ENCODE results near the gene ITPR2. TPM values are rescaled to one million over a fixed set of nuclear protein-coding genes. Genes with fewer than 3 reads are reported as not detected.

ITPR2 gene
- total RNA-seq, 1 donor from 2014 or later = 16.7 TPM

DNA sequence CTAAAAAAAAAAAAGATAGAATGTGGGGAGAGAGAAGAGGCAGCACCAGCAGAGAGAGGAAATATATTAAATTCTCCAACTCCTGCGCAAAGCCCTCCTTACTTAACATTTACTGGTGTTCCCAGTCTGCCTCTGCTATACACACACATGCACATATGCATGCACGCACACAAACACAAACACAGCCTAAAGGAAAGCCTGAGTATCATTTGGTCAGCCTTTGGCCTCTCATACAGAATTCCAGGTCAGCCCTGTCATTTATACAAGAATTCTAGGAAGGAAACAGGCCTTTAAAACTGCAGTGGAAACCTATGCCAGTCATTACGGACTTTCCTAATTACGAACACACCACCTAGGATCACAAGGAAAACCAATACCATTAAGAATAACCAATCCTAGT, 269.4 kb downstream of the ITPR2 start:
- H3K27ac Mint-ChIP-seq (ENCODE audit: unreplicated experiment) = no peak overlapping the region
- no peaks in the 10 kb centered on the region for H3K36me3 Mint-ChIP-seq (ENCODE audit: low read depth)
- no peaks in the 10 kb centered on the region for H3K4me1 Mint-ChIP-seq
- no peaks in the 10 kb centered on the region for H3K9me3 Mint-ChIP-seq
- H3K27me3 Mint-ChIP-seq (ENCODE audit: low read depth) = peaks cover 3% of the 10 kb centered on the region
- no peak for DNase-seq (ENCODE audit: low read depth, low spot score)
- no peak overlapping the region for H3K4me3 Mint-ChIP-seq
- TF ChIP-seq, protein P1, sequence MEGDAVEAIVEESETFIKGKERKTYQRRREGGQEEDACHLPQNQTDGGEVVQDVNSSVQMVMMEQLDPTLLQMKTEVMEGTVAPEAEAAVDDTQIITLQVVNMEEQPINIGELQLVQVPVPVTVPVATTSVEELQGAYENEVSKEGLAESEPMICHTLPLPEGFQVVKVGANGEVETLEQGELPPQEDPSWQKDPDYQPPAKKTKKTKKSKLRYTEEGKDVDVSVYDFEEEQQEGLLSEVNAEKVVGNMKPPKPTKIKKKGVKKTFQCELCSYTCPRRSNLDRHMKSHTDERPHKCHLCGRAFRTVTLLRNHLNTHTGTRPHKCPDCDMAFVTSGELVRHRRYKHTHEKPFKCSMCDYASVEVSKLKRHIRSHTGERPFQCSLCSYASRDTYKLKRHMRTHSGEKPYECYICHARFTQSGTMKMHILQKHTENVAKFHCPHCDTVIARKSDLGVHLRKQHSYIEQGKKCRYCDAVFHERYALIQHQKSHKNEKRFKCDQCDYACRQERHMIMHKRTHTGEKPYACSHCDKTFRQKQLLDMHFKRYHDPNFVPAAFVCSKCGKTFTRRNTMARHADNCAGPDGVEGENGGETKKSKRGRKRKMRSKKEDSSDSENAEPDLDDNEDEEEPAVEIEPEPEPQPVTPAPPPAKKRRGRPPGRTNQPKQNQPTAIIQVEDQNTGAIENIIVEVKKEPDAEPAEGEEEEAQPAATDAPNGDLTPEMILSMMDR (conservative IDR thresholded peaks at IDR 0.05) = no peak

DNA sequence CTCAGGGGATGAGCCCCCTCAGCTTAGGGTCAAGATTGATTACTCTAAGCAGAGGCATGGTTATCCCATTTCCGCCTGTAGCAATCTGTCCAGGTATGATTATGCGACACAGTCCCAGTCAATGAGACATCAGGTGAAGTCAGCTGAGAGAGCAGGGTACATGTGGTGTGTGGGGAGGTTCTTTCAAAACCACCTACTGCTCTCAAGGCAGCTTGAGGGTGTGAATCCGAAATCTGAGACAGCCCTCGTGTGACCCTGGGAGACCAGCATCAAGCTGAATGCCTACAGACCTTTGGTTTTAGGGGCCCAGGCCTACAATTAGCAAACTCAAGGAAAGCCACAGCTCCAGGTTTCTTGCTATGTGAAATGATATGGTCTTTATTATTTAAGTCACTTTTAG, 275.7 kb downstream of the ITPR2 start:
- Mint-ChIP-seq H3K27ac (ENCODE audit: unreplicated experiment) (no peak overlapping the region), H3K36me3 (ENCODE audit: low read depth) (no peaks in the 10 kb centered on the region), H3K9me3 (no peaks in the 10 kb centered on the region), H3K4me1 (no peaks in the 10 kb centered on the region), H3K4me3 (no peak overlapping the region), H3K27me3 (ENCODE audit: low read depth) (no peaks in the 10 kb centered on the region)
- no peak for DNase-seq (ENCODE audit: low read depth, low spot score)
- TF ChIP-seq, protein P1 (conservative IDR thresholded peaks at IDR 0.05) = no peak

DNA sequence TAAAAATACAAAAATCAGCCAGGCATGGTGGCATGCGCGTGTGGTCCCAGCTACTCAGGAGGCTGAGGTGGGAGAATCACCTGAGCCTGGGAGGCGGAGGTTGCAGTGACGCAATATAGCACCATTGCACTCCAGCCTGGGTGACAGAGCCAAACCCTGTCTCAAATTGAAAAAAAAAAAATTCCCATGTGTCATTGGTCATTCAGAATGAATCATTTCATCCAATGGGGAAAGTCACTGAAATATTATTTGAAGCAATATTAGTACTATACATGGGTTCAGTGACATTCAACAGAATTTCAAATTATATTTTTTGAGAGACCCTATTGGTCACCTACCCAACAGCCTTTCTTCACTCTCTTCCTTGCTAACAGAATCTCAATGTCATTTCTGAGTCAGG, 276.1 kb downstream of the ITPR2 start:
- H3K4me3 Mint-ChIP-seq = no peak overlapping the region
- TF ChIP-seq, protein P1 (conservative IDR thresholded peaks at IDR 0.05) = no peak
- no peak for DNase-seq (ENCODE audit: low read depth, low spot score)
- H3K27ac Mint-ChIP-seq (ENCODE audit: unreplicated experiment) = no peak overlapping the region
- no peaks in the 10 kb centered on the region for H3K9me3 Mint-ChIP-seq
- no peaks in the 10 kb centered on the region for H3K27me3 Mint-ChIP-seq (ENCODE audit: low read depth)
- H3K36me3 Mint-ChIP-seq (ENCODE audit: low read depth) = no peaks in the 10 kb centered on the region
- H3K4me1 Mint-ChIP-seq = no peaks in the 10 kb centered on the region

DNA sequence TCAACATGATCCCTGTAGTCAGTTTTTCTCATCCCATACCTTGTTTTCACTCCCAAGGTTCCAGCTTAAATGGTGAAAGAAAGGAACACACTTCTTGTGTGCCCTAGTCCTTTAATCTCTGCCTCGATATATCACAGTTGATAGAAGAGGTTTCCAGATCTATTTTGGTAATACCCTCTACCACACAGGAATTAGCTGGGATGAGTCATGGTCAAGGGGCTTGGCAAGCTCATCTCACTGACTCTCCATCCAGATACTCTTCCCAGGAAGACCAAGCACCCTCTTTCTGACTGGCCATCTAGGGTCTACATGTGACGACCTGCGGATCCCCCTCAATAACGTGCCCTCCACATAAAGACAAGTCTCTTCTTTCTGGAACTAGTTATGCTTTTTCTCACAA, 277.9 kb downstream of the ITPR2 start:
- DNase-seq (ENCODE audit: low read depth, low spot score) = no peak
- Mint-ChIP-seq H3K4me3 (no peak overlapping the region), H3K27ac (ENCODE audit: unreplicated experiment) (no peak overlapping the region), H3K9me3 (no peaks in the 10 kb centered on the region), H3K4me1 (no peaks in the 10 kb centered on the region), H3K27me3 (ENCODE audit: low read depth) (no peaks in the 10 kb centered on the region), H3K36me3 (ENCODE audit: low read depth) (no peaks in the 10 kb centered on the region)
- TF ChIP-seq, protein P1 (conservative IDR thresholded peaks at IDR 0.05) = no peak

DNA sequence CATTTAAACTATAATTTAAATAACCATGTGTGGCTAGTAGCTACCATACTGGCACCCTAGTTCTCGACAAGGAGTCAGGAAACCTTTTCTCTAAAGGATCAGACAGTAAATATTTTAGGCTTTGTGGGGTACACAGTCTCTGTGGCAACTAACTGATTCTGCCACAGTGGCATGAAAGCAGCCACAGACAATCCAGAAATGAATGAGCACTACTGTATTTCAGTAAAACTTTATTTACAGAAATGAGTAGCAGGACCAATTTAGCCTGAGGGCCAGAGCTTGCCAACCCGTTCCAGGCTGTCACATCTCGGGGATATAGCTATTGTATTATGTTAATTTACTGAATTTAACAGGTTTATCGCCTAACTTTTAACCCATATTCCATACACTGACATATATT, 278.7 kb downstream of the ITPR2 start:
- Mint-ChIP-seq H3K4me3 (no peak overlapping the region), H3K4me1 (no peaks in the 10 kb centered on the region), H3K9me3 (no peaks in the 10 kb centered on the region), H3K36me3 (ENCODE audit: low read depth) (no peaks in the 10 kb centered on the region), H3K27me3 (ENCODE audit: low read depth) (no peaks in the 10 kb centered on the region), H3K27ac (ENCODE audit: unreplicated experiment) (no peak overlapping the region)
- TF ChIP-seq, protein P1 (conservative IDR thresholded peaks at IDR 0.05) = no peak
- no peak for DNase-seq (ENCODE audit: low read depth, low spot score)

DNA sequence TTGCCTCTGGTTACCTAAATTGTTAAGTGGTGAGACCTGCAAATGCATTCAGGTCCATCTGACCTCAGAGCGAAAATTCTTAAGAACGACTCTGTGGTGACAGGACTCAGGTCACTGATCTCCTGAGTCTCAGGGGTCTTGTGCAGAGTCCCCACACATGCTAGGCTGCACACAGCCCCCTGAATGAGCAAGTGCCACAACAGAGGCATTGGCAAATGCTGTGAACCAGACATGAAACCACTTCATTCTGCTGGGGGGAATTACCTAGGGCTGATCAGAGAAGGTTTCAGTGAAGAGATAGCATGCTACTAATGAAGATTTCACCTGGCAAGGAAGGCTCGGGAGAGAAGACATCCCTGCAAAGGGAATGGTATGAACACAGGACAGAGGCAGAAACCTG, 281.6 kb downstream of the ITPR2 start:
- DNase-seq (ENCODE audit: low read depth, low spot score) = no peak
- H3K27ac Mint-ChIP-seq (ENCODE audit: unreplicated experiment) = no peak overlapping the region
- H3K4me3 Mint-ChIP-seq = no peak overlapping the region
- H3K27me3 Mint-ChIP-seq (ENCODE audit: low read depth) = no peaks in the 10 kb centered on the region
- H3K36me3 Mint-ChIP-seq (ENCODE audit: low read depth) = no peaks in the 10 kb centered on the region
- no peaks in the 10 kb centered on the region for H3K4me1 Mint-ChIP-seq
- TF ChIP-seq, protein P1 (conservative IDR thresholded peaks at IDR 0.05) = no peak
- H3K9me3 Mint-ChIP-seq = no peaks in the 10 kb centered on the region
